Activated CD4-positive, alpha-beta memory T cell treated with anti-CD3 and anti-CD28 coated beads, Interleukin-2, amount 10 ng/mL, durations not matched to agents 7 days and 5 days (primary cell): ENCODE results near the gene PRKN. TPM values are rescaled to one million over a fixed set of nuclear protein-coding genes. Genes with fewer than 3 reads are reported as not detected.

Experiments used
- CTCF ChIA-PET: fragments of 350-600 bp; sonication (Branson Sonifier 250); formaldehyde crosslinking; loops from one replicate; lab custom pipeline; 2021; ENCODE audit warnings: antibody characterized with exemption, inconsistent platforms; lab: Charles Lee
- POLR2A ChIA-PET: fragments of 350-600 bp; sonication (Branson Sonifier 250); formaldehyde crosslinking; loops from one replicate; lab custom pipeline; 2021; ENCODE audit warnings: antibody characterized with exemption; lab: Charles Lee
- DNase-seq: peaks from one replicate; pipeline ENCODE4 v3.0.0-alpha.2; 2020
- H3K27ac Mint-ChIP-seq: one replicate; pipeline ENCODE4 v1.8.0; 2021; ENCODE audit warnings: mild to moderate bottlenecking, mixed read lengths
- H3K27me3 Mint-ChIP-seq: one replicate; pipeline ENCODE4 v1.8.0; 2021; ENCODE audit warnings: mixed read lengths
- H3K36me3 Mint-ChIP-seq: one replicate; pipeline ENCODE4 v1.8.0; 2021; ENCODE audit warnings: low read depth, mixed read lengths
- H3K4me1 Mint-ChIP-seq: one replicate; pipeline ENCODE4 v1.8.0; 2021; ENCODE audit warnings: mixed read lengths
- H3K4me3 Mint-ChIP-seq: one replicate; pipeline ENCODE4 v1.8.0; 2021; ENCODE audit warnings: mild to moderate bottlenecking, mixed read lengths
- H3K9me3 Mint-ChIP-seq: one replicate; pipeline ENCODE4 v1.8.0; 2021; ENCODE audit warnings: mixed read lengths
- total RNA-seq, 2 experiments: library from RNA; stranded (reverse); gene quantifications; one replicate each; pipeline ENCODE4 v1.2.3, GENCODE V29; 2021

PRKN gene
- total RNA-seq, 2 experiments from 2014 or later: 0.13 to 0.43 TPM

GRCh38 chr6:162377735-162378134 lies 349.8 kb downstream of the PRKN start:
- POLR2A ChIA-PET: no interaction called here
- DNase-seq: no peak

DNA sequence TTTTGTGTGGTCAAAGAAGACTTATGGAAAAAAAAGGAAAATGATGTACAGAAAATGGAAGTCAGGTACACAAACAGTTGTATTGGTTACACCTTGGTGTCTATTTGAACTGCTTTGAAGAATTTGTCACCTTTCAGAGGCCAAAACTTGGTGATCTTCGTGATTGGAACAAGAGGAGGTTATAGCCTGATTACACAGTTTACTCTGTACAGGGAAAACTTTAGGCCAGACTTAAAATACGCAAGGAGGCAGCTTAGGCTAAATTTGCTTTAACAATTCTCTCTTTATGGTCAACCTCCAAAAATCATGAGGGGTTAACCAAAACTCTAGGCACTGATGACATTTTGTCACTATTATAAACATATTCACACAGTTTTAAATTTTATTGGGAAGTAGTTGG lies 353.7 kb downstream of the PRKN start:
- peaks cover 2% of the 10 kb centered on the region for H3K9me3 Mint-ChIP-seq
- no peak overlapping the region for H3K27ac Mint-ChIP-seq
- ChIA-PET POLR2A (no interaction called here), CTCF (no interaction called here)
- H3K4me1 Mint-ChIP-seq: no peaks in the 10 kb centered on the region
- H3K4me3 Mint-ChIP-seq: no peak overlapping the region
- no peak for DNase-seq
- no peaks in the 10 kb centered on the region for H3K27me3 Mint-ChIP-seq
- H3K36me3 Mint-ChIP-seq: no peaks in the 10 kb centered on the region

More at GRCh38 chr6:162377735-162378134, 349.8 kb downstream of the PRKN start:
- CTCF ChIA-PET: no interaction called here
- Mint-ChIP-seq H3K36me3 (no peaks in the 10 kb centered on the region), H3K4me1 (no peaks in the 10 kb centered on the region), H3K9me3 (peaks cover 5% of the 10 kb centered on the region), H3K4me3 (no peak overlapping the region), H3K27ac (no peak overlapping the region), H3K27me3 (no peaks in the 10 kb centered on the region)

DNA sequence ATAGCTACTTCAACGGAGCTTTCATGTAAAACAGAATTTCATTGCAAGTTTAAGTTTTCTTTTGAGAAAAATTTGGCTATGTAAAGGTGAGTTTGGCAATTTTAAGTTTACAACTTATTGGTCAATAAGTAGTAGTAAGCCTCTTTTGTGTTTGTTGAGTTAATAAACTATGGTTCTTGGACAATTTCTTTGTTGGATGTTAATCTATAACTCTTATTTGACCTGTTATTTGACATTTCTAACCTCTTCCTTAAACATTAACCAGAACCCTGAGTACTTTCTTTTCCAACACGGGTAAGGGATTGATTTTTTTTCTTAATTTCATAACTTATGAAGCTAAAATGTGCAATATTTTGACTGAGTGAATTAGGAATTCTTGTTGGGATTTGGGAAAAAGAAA lies 354.4 kb downstream of the PRKN start:
- Mint-ChIP-seq H3K36me3 (no peaks in the 10 kb centered on the region), H3K27ac (no peak overlapping the region), H3K4me1 (no peaks in the 10 kb centered on the region), H3K27me3 (no peaks in the 10 kb centered on the region), H3K9me3 (peaks cover 2% of the 10 kb centered on the region), H3K4me3 (no peak overlapping the region)
- POLR2A ChIA-PET: no interaction called here
- DNase-seq: no peak
- CTCF ChIA-PET: no interaction called here

DNA sequence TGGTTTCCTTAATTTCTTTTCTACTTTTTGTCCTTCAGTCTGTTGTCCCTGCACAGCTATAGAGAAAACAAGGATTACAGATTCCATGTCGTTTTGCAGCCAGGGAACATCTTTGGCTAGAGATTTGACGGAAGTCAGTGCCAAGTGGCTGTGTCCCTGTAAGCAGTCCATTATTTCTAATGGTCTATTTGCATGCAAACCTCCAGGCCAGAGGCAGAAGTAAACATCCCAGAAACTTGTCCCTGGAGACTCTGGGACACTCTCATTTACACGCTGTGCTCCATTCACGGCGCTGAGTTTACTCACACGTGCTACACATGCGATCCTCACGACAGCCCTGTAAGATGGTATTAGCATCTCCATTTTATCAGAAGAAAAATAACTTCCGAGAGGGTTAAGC lies 355.5 kb downstream of the PRKN start:
- CTCF ChIA-PET: no interaction called here
- DNase-seq: no peak
- Mint-ChIP-seq H3K36me3 (no peaks in the 10 kb centered on the region), H3K27ac (no peak overlapping the region), H3K4me3 (no peak overlapping the region), H3K4me1 (no peaks in the 10 kb centered on the region), H3K27me3 (no peaks in the 10 kb centered on the region), H3K9me3 (peaks cover 2% of the 10 kb centered on the region)
- POLR2A ChIA-PET: no interaction called here

DNA sequence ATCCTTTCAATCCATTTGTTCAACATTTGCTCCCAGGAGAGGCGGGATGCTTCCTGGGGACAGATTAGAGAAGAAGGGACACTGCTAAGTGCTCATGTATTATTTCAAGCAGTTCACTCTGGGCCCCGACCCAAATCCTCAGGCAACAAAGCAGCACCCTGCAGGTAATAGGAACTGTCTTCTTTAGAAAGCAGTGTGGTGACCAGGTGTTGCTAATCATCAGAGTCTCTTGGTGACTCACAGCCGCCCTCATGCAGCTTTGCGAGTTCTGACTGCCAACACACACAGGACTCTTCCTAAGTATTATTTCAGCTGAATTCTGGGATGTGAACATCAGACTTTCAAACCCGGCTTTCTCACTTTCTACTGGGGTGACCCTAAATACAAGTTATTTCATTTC lies 356.4 kb downstream of the PRKN start:
- CTCF ChIA-PET: no interaction called here
- DNase-seq: no peak
- Mint-ChIP-seq H3K27ac (no peak overlapping the region), H3K36me3 (no peaks in the 10 kb centered on the region), H3K4me3 (no peak overlapping the region), H3K9me3 (no peaks in the 10 kb centered on the region), H3K27me3 (no peaks in the 10 kb centered on the region), H3K4me1 (no peaks in the 10 kb centered on the region)
- POLR2A ChIA-PET: no interaction called here

- DNase-seq: no peak
- H3K27me3 Mint-ChIP-seq: no peaks in the 10 kb centered on the region
- POLR2A ChIA-PET: no interaction called here
- H3K9me3 Mint-ChIP-seq: no peaks in the 10 kb centered on the region
- no peaks in the 10 kb centered on the region for H3K4me1 Mint-ChIP-seq
- no peak overlapping the region for H3K4me3 Mint-ChIP-seq
- H3K27ac Mint-ChIP-seq: no peak overlapping the region
- CTCF ChIA-PET: no interaction called here
- H3K36me3 Mint-ChIP-seq: no peaks in the 10 kb centered on the region
Measured at GRCh38 chr6:162369091-162369490, 358.5 kb downstream of the PRKN start.

DNA sequence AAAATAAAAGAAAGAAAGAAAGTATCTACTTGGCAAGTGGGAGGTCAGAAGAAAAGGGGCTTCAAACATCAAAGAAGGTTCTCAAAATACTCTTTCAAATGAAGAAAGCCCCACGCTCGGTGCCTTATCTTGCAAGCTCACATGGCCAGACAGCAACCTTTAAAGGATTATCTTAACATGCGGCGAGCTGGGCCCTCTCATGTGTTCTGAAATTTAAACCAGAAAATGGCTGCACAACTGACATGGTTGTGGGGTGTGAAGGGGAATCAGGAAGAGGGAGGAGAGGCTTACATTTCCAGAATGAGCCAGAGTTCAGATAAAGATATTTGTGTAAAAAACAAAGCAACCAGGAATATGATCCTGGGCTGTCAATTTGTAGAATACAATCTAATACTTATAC lies 363.1 kb downstream of the PRKN start:
- Mint-ChIP-seq H3K9me3 (no peaks in the 10 kb centered on the region), H3K4me1 (no peaks in the 10 kb centered on the region), H3K27me3 (no peaks in the 10 kb centered on the region), H3K36me3 (no peaks in the 10 kb centered on the region), H3K27ac (no peak overlapping the region), H3K4me3 (no peak overlapping the region)
- CTCF ChIA-PET: no interaction called here
- DNase-seq: no peak
- POLR2A ChIA-PET: no interaction called here

DNA sequence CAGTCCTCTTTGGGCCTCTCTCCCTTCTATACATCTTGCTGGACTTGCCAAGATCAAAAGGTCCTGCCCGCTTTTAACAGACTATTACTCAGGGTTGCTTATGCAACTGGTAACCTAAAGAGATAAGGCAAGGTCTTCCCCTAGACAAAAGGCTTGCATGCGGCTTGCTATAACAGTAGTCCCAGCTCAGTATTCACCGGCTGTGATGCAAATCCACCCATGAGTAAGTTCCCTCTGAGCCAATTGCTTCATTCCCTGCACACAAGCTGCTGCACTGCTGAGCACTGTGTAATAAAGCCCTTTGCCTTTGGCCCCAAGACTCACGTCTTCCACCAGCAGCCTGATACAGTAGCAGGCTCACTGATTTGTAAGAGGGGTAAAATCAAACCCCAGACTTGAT lies 363.8 kb downstream of the PRKN start:
- no peak overlapping the region for H3K27ac Mint-ChIP-seq
- H3K27me3 Mint-ChIP-seq: no peaks in the 10 kb centered on the region
- H3K4me1 Mint-ChIP-seq: no peaks in the 10 kb centered on the region
- no peak for DNase-seq
- CTCF ChIA-PET: no interaction called here
- POLR2A ChIA-PET: no interaction called here
- no peaks in the 10 kb centered on the region for H3K36me3 Mint-ChIP-seq
- H3K9me3 Mint-ChIP-seq: no peaks in the 10 kb centered on the region
- H3K4me3 Mint-ChIP-seq: no peak overlapping the region

GRCh38 chr6:162360901-162361567 lies 366.5 kb downstream of the PRKN start:
- no peaks in the 10 kb centered on the region for H3K36me3 Mint-ChIP-seq
- POLR2A ChIA-PET: no interaction called here
- DNase-seq: no peak
- no peaks in the 10 kb centered on the region for H3K4me1 Mint-ChIP-seq
- H3K27ac Mint-ChIP-seq: no peak overlapping the region
- no peak overlapping the region for H3K4me3 Mint-ChIP-seq
- CTCF ChIA-PET: no interaction called here
- H3K27me3 Mint-ChIP-seq: no peaks in the 10 kb centered on the region
- H3K9me3 Mint-ChIP-seq: no peaks in the 10 kb centered on the region

DNA sequence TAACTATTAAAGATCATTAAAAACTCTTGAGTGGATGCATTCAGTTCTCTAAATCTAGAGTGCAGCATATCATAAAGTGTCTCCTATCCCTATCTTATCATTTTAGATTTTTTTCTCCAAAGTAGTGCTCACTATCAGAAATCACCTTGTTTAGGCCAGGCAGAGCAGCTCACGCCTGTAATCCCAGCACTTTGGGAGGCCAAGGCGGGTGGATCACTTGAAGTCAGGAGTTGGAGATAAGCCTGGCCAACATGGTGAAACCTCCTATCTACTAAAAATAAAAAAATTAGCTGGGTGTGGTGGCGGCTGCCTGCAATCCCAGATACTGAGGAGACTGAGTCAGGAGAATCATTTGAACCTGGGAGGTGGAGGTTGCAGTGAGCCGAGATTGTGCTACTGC lies 368.9 kb downstream of the PRKN start:
- ChIA-PET CTCF (no interaction called here), POLR2A (no interaction called here)
- H3K27ac Mint-ChIP-seq: no peak overlapping the region
- H3K27me3 Mint-ChIP-seq: no peaks in the 10 kb centered on the region
- no peaks in the 10 kb centered on the region for H3K4me1 Mint-ChIP-seq
- no peaks in the 10 kb centered on the region for H3K9me3 Mint-ChIP-seq
- DNase-seq: no peak
- no peak overlapping the region for H3K4me3 Mint-ChIP-seq
- H3K36me3 Mint-ChIP-seq: no peaks in the 10 kb centered on the region

DNA sequence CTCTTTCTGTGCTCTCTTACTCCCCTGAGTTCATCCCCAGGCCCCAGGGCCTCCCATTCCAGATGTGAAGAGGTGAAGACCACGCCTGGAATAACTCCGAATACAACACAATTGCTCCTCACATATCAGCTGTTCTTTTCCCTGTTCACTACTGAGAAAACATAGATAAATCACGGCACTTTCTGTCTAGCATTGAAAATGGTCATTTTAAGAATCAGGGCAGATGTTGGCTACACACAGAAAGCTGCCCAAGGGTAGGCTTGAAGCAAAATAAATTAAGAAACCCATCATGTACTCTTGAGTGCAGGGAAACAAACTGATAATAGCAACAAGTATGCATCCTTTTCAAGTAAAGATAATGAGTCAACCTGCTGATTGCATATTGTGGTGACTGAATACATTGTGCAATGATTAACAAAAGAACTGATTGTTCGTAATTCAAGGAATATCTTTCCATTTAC lies 382.5 kb downstream of the PRKN start:
- DNase-seq: no peak
- peaks cover 4% of the 10 kb centered on the region for H3K9me3 Mint-ChIP-seq
- no peak overlapping the region for H3K27ac Mint-ChIP-seq
- H3K27me3 Mint-ChIP-seq: no peaks in the 10 kb centered on the region
- no peaks in the 10 kb centered on the region for H3K4me1 Mint-ChIP-seq
- ChIA-PET POLR2A (no interaction called here), CTCF (no interaction called here)
- H3K4me3 Mint-ChIP-seq: no peak overlapping the region
- H3K36me3 Mint-ChIP-seq: no peaks in the 10 kb centered on the region

DNA sequence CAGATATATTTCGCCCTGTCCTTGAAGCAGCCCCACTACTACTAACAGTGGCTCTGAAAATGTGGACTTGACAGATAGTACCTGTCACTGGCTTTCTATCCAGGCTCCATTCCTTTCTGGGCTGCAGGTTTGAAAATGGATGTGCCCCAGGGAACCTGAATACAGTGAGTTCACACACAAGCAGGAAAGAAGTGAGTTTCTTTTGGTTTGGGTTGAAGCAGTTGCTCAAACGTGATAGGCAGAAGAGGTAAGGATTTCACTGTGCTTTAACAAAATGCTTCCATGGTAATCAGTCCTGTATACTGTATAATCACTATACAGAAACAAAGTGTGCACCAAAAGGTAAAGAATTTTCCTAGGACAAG lies 382.9 kb downstream of the PRKN start:
- no peaks in the 10 kb centered on the region for H3K36me3 Mint-ChIP-seq
- no peak overlapping the region for H3K4me3 Mint-ChIP-seq
- no peaks in the 10 kb centered on the region for H3K4me1 Mint-ChIP-seq
- no peaks in the 10 kb centered on the region for H3K27me3 Mint-ChIP-seq
- CTCF ChIA-PET: no interaction called here
- peaks cover 4% of the 10 kb centered on the region for H3K9me3 Mint-ChIP-seq
- DNase-seq: no peak
- POLR2A ChIA-PET: no interaction called here
- H3K27ac Mint-ChIP-seq: no peak overlapping the region

GRCh38 chr6:162343936-162344645 lies 383.5 kb downstream of the PRKN start:
- CTCF ChIA-PET: no interaction called here
- POLR2A ChIA-PET: no interaction called here
- Mint-ChIP-seq H3K9me3 (peaks cover 4% of the 10 kb centered on the region), H3K27ac (no peak overlapping the region), H3K4me1 (no peaks in the 10 kb centered on the region), H3K4me3 (no peak overlapping the region), H3K27me3 (no peaks in the 10 kb centered on the region), H3K36me3 (no peaks in the 10 kb centered on the region)
- no peak for DNase-seq
